GM18867 (cell line): ENCODE measurements around the gene CEMIP.

Experiments used
- ATAC-seq: cut with Tn5 transposase; IDR thresholded peaks from one replicate; pipeline ENCODE4 v1.9.1; 2021; ENCODE audit warnings: mild to moderate bottlenecking, moderate library complexity; ENCODE audit not compliant: unreplicated experiment

Gene CEMIP

GRCh38 chr15:80920271-80920699, 141.1 kb downstream of the CEMIP start:
- ATAC-seq: no peak

DNA sequence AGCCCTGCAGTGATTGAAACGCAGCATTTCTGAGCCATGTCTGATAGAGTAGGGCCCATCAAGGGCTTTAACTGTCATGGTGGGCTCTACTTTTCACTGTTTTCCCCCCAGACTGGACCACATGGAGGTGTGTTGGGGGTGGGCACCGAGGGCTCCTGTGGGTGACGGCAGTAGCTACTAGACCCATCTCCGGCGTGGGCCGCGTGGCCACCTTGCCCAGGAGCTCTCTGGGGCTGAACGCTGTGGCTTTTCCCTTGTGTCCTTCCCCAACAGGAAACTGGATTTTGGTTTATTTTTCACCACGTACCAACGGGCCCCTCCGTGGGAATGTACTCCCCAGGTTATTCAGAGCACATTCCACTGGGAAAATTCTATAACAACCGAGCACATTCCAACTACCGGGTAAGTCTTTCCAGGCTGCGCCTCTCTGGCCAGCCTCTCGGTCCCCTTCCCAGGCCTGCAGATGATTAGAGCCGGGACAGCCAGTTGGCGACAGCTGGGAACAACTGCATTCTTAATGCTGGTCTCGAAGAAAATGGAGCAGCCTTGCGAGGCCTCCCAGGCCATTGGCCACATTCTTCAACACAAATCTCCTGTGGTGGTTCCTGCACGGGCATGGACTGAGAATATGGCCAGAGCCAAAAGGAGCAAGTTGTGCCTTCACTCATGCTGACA, 142.7 kb downstream of the CEMIP start:
- ATAC-seq: no peak

DNA sequence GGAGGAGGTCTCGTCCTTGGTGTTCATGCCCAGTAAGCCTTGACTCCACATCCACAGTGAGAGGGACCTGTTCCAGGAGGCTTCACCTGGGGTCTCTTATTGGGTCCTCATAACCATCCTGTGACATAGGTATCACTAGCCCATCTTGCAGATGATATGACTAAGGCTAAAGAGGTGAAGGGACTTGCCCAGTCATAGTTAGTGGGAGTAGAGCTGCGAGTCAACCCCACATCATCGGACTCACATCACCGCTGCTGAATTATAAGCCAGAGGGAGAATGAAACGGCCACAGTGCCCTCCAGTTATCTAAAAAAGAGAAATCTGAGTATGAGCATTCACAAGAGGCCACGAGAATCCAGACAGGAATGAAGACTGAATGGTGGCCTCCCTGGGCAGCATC, 144.5 kb downstream of the CEMIP start:
- ATAC-seq: no peak

- no peak for ATAC-seq
Measured at GRCh38 chr15:80924278-80924677, 145.1 kb downstream of the CEMIP start.

DNA sequence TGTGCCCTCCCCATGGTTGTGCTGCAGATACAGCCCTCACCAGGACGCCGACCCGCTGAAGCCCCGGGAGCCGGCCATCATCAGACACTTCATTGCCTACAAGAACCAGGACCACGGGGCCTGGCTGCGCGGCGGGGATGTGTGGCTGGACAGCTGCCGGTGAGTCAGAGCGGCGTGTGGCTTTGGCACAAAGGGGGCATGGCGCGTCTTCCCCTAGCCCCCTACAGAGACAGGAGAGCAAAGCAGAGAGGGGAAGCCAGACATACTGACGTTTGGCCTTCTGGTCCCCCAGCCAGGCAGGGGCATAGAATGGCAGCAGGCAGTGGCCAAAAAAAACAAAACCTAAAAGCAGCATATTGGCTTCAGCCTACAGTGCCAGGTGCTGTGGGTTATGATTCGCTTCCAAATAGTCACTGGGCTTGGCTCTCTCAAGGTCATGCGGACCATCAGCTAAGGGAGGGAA, 146.5 kb downstream of the CEMIP start:
- ATAC-seq: no peak

DNA sequence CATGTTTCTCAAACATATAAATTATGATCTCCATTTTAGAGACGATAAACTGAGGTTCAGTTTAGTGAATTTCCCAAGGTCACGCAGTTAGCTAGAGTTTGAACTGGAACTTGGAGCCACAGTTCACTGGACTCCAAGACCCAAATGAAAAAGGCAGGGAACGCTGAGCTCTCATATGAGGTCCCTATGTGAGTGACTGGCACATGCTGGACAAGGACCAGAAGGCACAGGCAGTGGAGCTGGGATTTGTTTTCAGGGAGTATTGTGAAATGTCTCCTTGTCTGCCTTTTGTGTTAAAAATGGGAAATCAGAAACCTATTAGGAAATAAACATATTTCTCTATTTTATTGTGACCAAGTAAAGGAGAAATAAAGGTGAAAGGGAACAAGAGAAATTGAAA, 147.0 kb downstream of the CEMIP start:
- ATAC-seq: no peak

GRCh38 chr15:80929225-80929624, 150.1 kb downstream of the CEMIP start:
- no peak for ATAC-seq

DNA sequence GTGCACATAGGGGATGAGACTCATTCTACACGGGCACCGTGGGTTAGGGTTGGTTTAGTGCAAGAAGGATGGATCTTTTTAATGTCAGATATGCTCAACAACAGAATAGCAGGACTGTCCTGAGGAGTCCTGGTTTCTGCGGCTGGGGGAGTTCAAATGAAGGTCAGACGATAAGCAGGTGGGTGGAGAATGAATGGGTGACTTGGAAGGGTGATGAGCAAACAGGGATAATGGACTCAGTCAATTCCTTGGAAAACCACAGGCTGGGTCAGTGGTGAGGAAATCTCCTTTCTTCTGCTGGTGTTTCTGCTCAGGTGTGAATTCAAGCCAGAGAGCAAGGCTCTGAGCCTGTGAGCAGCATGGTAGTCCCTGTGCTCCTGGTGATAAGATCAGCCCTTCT, 150.5 kb downstream of the CEMIP start:
- no peak for ATAC-seq

DNA sequence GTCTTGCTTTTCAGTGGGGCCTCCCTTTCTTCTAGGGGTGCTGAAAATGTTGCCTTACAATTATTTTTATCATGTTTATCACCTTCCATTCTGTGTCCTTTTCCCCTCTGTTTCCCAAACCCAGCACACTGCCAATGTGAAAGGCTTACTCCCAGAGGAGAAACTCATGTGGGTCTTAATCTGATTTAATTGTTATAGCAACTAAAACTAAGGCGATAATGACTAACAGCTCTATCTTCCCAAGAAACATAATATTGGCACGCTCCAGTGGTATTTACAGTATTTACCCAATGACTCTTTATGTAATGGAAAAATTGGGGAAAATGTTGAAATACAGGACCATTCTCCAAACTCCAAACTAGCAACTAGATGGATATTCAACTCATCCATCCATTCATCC, 152.0 kb downstream of the CEMIP start:
- ATAC-seq: no peak

GRCh38 chr15:80931721-80932512, 152.7 kb downstream of the CEMIP start:
- ATAC-seq: no peak

DNA sequence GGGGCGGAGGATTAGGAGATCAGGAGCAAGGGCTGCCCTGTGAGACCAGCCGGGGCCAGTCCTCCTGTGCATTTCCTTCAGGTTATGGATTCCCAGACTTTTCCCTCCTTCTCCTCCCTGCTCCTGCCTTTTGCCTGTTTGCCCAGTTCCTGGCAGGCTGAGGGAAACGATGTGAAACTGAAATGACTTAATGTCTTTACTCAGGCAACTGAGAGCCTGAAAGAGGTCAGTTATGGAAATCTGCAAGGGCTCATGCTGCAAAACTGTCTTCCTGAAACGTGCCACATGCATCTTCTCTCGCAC, 153.3 kb downstream of the CEMIP start:
- ATAC-seq: no peak

GRCh38 chr15:80932989-80933388, 153.8 kb downstream of the CEMIP start:
- ATAC-seq: no peak

DNA sequence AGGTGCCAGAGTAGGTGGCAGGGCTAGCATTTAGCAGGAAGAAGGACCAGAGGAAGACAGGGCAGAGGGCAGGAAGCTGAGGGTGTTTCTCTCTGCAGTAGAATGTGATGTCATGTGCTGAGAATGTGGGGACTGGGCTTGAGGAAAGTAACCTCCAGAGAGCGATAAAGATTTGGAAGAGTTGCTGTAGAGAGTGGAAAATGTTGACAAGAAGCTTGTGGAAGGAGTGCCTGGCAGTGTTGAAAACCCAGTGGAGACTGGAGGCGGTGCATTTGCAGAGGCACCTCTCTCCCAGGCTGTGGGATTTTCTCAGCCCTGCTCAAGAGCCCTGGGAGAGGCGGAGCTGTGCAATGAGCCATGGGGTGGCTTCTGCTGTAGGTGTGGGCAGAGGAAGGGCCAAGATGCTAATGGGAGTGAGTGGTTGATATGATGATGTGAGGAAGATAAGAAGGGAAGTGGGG, 155.6 kb downstream of the CEMIP start:
- ATAC-seq: no peak

GRCh38 chr15:80936288-80937078, 157.3 kb downstream of the CEMIP start:
- no peak for ATAC-seq

GRCh38 chr15:80937718-80938117, 158.5 kb downstream of the CEMIP start:
- ATAC-seq: no peak

- ATAC-seq: no peak
Measured at GRCh38 chr15:80939216-80939615, 160.0 kb downstream of the CEMIP start.

GRCh38 chr15:80940331-80940730, 161.2 kb downstream of the CEMIP start:
- no peak for ATAC-seq

GRCh38 chr15:80940851-80941250, 161.7 kb downstream of the CEMIP start:
- no peak for ATAC-seq

GRCh38 chr15:80942266-80942665, 163.1 kb downstream of the CEMIP start:
- ATAC-seq: no peak

GRCh38 chr15:80942746-80943565, 163.8 kb downstream of the CEMIP start:
- ATAC-seq: no peak

DNA sequence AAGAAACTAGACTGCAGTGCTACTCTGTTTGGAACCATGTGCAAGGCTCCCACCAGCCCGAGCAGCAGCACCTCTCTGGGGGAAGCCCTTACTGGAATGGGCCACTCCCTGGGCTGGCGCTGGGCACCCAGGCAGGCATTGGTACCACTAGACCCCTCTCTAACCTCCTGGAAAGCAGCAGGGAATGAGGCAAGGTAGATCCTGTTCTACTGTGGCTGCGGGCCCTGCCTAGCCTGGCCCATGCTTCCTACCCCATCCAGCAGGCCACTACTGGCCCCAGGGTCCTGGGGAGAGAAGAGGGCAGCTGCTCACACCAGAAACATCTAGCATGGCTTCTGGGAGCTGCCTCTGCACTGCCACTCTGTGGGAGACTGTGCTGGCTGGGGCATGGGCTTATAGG, 165.6 kb downstream of the CEMIP start:
- no peak for ATAC-seq
